HFFc6 (cell line): ENCODE results near the gene VPS51. TPM values are rescaled to one million over a fixed set of nuclear protein-coding genes. Genes with fewer than 3 reads are reported as not detected.

Experiments used
- DNase-seq: peaks from one replicate; pipeline ENCODE4 v3.0.0-alpha.2; 2018
- H3K27ac Mint-ChIP-seq: 2 replicates; pipeline ENCODE4 v1.8.0; 2020; ENCODE audit warnings: mild to moderate bottlenecking, mixed read lengths
- H3K27me3 Mint-ChIP-seq: 2 replicates; pipeline ENCODE4 v1.8.0; 2021; ENCODE audit warnings: mild to moderate bottlenecking, moderate library complexity, mixed read lengths; ENCODE audit not compliant: insufficient read depth
- H3K36me3 Mint-ChIP-seq: 2 replicates; pipeline ENCODE4 v1.8.0; 2021; ENCODE audit warnings: low read depth, mixed read lengths
- H3K4me1 Mint-ChIP-seq: 2 replicates; pipeline ENCODE4 v1.8.0; 2020; ENCODE audit warnings: low read depth, mixed read lengths
- H3K4me3 Mint-ChIP-seq: 2 replicates; pipeline ENCODE4 v1.8.0; 2020; ENCODE audit warnings: mild to moderate bottlenecking, moderate library complexity, mixed read lengths
- H3K9me3 Mint-ChIP-seq: 2 replicates; pipeline ENCODE4 v1.8.0; 2020; ENCODE audit warnings: mild to moderate bottlenecking, mixed read lengths
- CTCF ChIP-seq: fragments of 200-600 bp; sonication (generic); IDR thresholded peaks from 2 replicates; pipeline ENCODE4 v1.5.0; 2021; ENCODE audit warnings: antibody characterized with exemption, mild to moderate bottlenecking
- total RNA-seq, 6 experiments: library from RNA; stranded (reverse); fragmentation: NEBNext Ultra II Directional; extraction: Animal tissue kit (Norgen Biotek cat#: 25700); gene quantifications; 2 replicates in 1 of 6; 3 replicates in 5 of 6; pipeline ENCODE4 v1.2.3, GENCODE V29; 2021

The VPS51 gene
- total RNA-seq, 6 experiments from 2014 or later: 61.2 to 90.1 (median 79.4) TPM

- DNase-seq: no peak
- H3K4me3 Mint-ChIP-seq: no peak overlapping the region
- no peak for TF ChIP-seq CTCF
- H3K27me3 Mint-ChIP-seq: peaks cover 2% of the 10 kb centered on the region; the same call in 1 of the 2 replicates
- H3K4me1 Mint-ChIP-seq: peaks cover 31% of the 10 kb centered on the region
- no peaks in the 10 kb centered on the region for H3K9me3 Mint-ChIP-seq
- peaks cover 13% of the 10 kb centered on the region for H3K36me3 Mint-ChIP-seq
- 0 out of 2 replicates have a peak overlapping the region, but pooled peaks have one; percentile 24 for H3K27ac Mint-ChIP-seq
These were observed 18.6 kb downstream of the VPS51 start for GRCh38 chr11:65114538-65115171.

- Mint-ChIP-seq H3K36me3 (peaks cover 13% of the 10 kb centered on the region), H3K4me3 (peak overlapping the region; percentile 90), H3K27me3 (peaks cover 2% of the 10 kb centered on the region; the same call in 1 of the 2 replicates), H3K9me3 (no peaks in the 10 kb centered on the region), H3K4me1 (peaks cover 27% of the 10 kb centered on the region), H3K27ac (peak overlapping the region; percentile 43)
- no peak for TF ChIP-seq CTCF
- DNase-seq: no peak
These were observed 19.5 kb downstream of the VPS51 start for GRCh38 chr11:65115361-65116082.

GRCh38 chr11:65116370-65117205 is 20.6 kb downstream of the VPS51 start:
- no peak for TF ChIP-seq CTCF
- DNase-seq: peak; percentile 41
- peak overlapping the region; percentile 90 for H3K4me3 Mint-ChIP-seq
- peaks cover 20% of the 10 kb centered on the region for H3K36me3 Mint-ChIP-seq
- peaks cover 33% of the 10 kb centered on the region for H3K4me1 Mint-ChIP-seq
- H3K27ac Mint-ChIP-seq: peak overlapping the region; percentile 78
- H3K27me3 Mint-ChIP-seq: peaks cover 2% of the 10 kb centered on the region; the same call in 1 of the 2 replicates
- H3K9me3 Mint-ChIP-seq: no peaks in the 10 kb centered on the region

- DNase-seq: peak; percentile 98
- TF ChIP-seq CTCF: peak; percentile 99
- H3K27me3 Mint-ChIP-seq: peaks cover 2% of the 10 kb centered on the region; the same call in 1 of the 2 replicates
- H3K36me3 Mint-ChIP-seq: peaks cover 29% of the 10 kb centered on the region
- H3K9me3 Mint-ChIP-seq: no peaks in the 10 kb centered on the region
- H3K4me3 Mint-ChIP-seq: peak within 1 kb of the TSS; percentile 90
- peaks cover 31% of the 10 kb centered on the region for H3K4me1 Mint-ChIP-seq
- H3K27ac Mint-ChIP-seq: peak within 1 kb of the TSS; percentile 84
These were observed 21.4 kb downstream of the VPS51 start, which contains the start of gene ZNHIT2 for GRCh38 chr11:65117206-65118096. Gene ZNHIT2 (minus strand): TSS chr11:65117701. CDS start chr11:65117653, 48 bp downstream.
